ENCODE results near the gene STH. TPM values are rescaled to one million over a fixed set of nuclear protein-coding genes. Genes with fewer than 3 reads are reported as not detected.
"Not testable (repeated sequence)": the region's sequence is repeated elsewhere in the genome, so short reads cannot be mapped to it uniquely, and the experiment has no call there.

Gene STH
- total and polyA plus RNA-seq, 2 experiments from 2014 or later: not detected

- Histone ChIP-seq H3K27ac (no peak overlapping the region), H2AFZ (no peak overlapping the region), H3K27me3 (no peaks in the 10 kb centered on the region), H3K9me3 (ENCODE audit: low read depth) (no peaks in the 10 kb centered on the region), H3K4me1 (ENCODE audit: insufficient read depth) (no peaks in the 10 kb centered on the region), H4K20me1 (ENCODE audit: insufficient read depth, poor library complexity, severe bottlenecking) (no peaks in the 10 kb centered on the region), H3K9me2 (replicated peaks; ENCODE audit: insufficient read depth) (no peaks in the 10 kb centered on the region), H3K4me2 (no peak overlapping the region), H3K79me2 (no peaks in the 10 kb centered on the region), H3K4me3 (no peak overlapping the region), H3K36me3 (replicated peaks; ENCODE audit: insufficient read depth, low read depth) (no peaks in the 10 kb centered on the region)
- no peak for DNase-seq (ENCODE audit: low spot score)
- TF ChIP-seq EZH2phosphoT487 (IDR thresholded peaks at IDR 0.05; ENCODE audit: low read depth, severe bottlenecking, unreplicated experiment) (no peak), EZH2 (IDR thresholded peaks at IDR 0.05; ENCODE audit: borderline replicate concordance) (no peak), CTCF (IDR thresholded peaks at IDR 0.05; ENCODE audit: poor library complexity) (no peak)
- 93% methylated on average over 14 of the region's 14 CpGs for WGBS (ENCODE audit: low lambda C conversion rate, missing lambda C conversion rate)
Measured at GRCh38 chr17:46020023-46020761, 21.1 kb downstream of the STH start.

- H2AFZ ChIP-seq: no peak overlapping the region
- no peaks in the 10 kb centered on the region for H3K36me3 ChIP-seq (replicated peaks; ENCODE audit: insufficient read depth, low read depth)
- H4K20me1 ChIP-seq (ENCODE audit: insufficient read depth, poor library complexity, severe bottlenecking): no peaks in the 10 kb centered on the region
- no peaks in the 10 kb centered on the region for H3K9me3 ChIP-seq (ENCODE audit: low read depth)
- whole genome bisulfite sequencing (ENCODE audit: low lambda C conversion rate, missing lambda C conversion rate): 87% methylated on average over 12 of the region's 12 CpGs
- H3K27me3 ChIP-seq: no peaks in the 10 kb centered on the region
- no peak for TF ChIP-seq EZH2phosphoT487 (IDR thresholded peaks at IDR 0.05; ENCODE audit: low read depth, severe bottlenecking, unreplicated experiment)
- no peak for TF ChIP-seq CTCF (IDR thresholded peaks at IDR 0.05; ENCODE audit: poor library complexity)
- no peak for TF ChIP-seq EZH2 (IDR thresholded peaks at IDR 0.05; ENCODE audit: borderline replicate concordance)
- H3K9me2 ChIP-seq (replicated peaks; ENCODE audit: insufficient read depth): no peaks in the 10 kb centered on the region
- no peaks in the 10 kb centered on the region for H3K4me1 ChIP-seq (ENCODE audit: insufficient read depth)
- no peak overlapping the region for H3K4me2 ChIP-seq
- no peaks in the 10 kb centered on the region for H3K79me2 ChIP-seq
- no peak overlapping the region for H3K4me3 ChIP-seq
- no peak for DNase-seq (ENCODE audit: low spot score)
- H3K27ac ChIP-seq: no peak overlapping the region
Measured at GRCh38 chr17:46020998-46021397, 21.9 kb downstream of the STH start.

GRCh38 chr17:46023366-46023765 lies 24.3 kb downstream of the STH start:
- not testable (repeated sequence) for H3K36me3 ChIP-seq (replicated peaks; ENCODE audit: insufficient read depth, low read depth); H3K27ac ChIP-seq; DNase-seq (ENCODE audit: low spot score); H3K27me3 ChIP-seq; H3K79me2 ChIP-seq; H4K20me1 ChIP-seq (ENCODE audit: insufficient read depth, poor library complexity, severe bottlenecking); H3K9me2 ChIP-seq (replicated peaks; ENCODE audit: insufficient read depth); H3K4me3 ChIP-seq; H3K4me1 ChIP-seq (ENCODE audit: insufficient read depth); H3K9me3 ChIP-seq (ENCODE audit: low read depth); H3K4me2 ChIP-seq; H2AFZ ChIP-seq
- WGBS (ENCODE audit: low lambda C conversion rate, missing lambda C conversion rate): 95% methylated on average over 7 of the region's 7 CpGs

- Histone ChIP-seq H3K27me3 (no peaks in the 10 kb centered on the region), H3K36me3 (replicated peaks; ENCODE audit: insufficient read depth, low read depth) (no peaks in the 10 kb centered on the region), H3K4me2 (no peak overlapping the region), H3K4me1 (ENCODE audit: insufficient read depth) (no peaks in the 10 kb centered on the region), H3K9me3 (ENCODE audit: low read depth) (no peaks in the 10 kb centered on the region), H3K9me2 (replicated peaks; ENCODE audit: insufficient read depth) (no peaks in the 10 kb centered on the region), H2AFZ (no peak overlapping the region), H4K20me1 (ENCODE audit: insufficient read depth, poor library complexity, severe bottlenecking) (peaks cover 6% of the 10 kb centered on the region), H3K4me3 (no peak overlapping the region), H3K27ac (no peak overlapping the region), H3K79me2 (no peaks in the 10 kb centered on the region)
- TF ChIP-seq CTCF (IDR thresholded peaks at IDR 0.05; ENCODE audit: poor library complexity) (no peak), EZH2 (IDR thresholded peaks at IDR 0.05; ENCODE audit: borderline replicate concordance) (no peak), EZH2phosphoT487 (IDR thresholded peaks at IDR 0.05; ENCODE audit: low read depth, severe bottlenecking, unreplicated experiment) (no peak)
- no peak for DNase-seq (ENCODE audit: low spot score)
- WGBS (ENCODE audit: low lambda C conversion rate, missing lambda C conversion rate): 96% methylated on average over 24 of the region's 24 CpGs
Measured at GRCh38 chr17:46023783-46024388, 24.8 kb downstream of the STH start.

All from hepatocyte (in vitro differentiated cells).